VCaP (cell line): ENCODE measurements around the gene EIF2D.

Source experiments
- H3K27ac ChIP-seq: fragments of 450-650 bp; 2 replicates; pipeline ENCODE4 v1.5.1; 2017
- TF ChIP-seq, protein P1 (sequence below): fragments of 450-650 bp; conservative IDR thresholded peaks from 2 replicates; pipeline ENCODE4 v1.5.1; 2017; ENCODE audit warnings: mild to moderate bottlenecking, moderate library complexity

The EIF2D gene

DNA sequence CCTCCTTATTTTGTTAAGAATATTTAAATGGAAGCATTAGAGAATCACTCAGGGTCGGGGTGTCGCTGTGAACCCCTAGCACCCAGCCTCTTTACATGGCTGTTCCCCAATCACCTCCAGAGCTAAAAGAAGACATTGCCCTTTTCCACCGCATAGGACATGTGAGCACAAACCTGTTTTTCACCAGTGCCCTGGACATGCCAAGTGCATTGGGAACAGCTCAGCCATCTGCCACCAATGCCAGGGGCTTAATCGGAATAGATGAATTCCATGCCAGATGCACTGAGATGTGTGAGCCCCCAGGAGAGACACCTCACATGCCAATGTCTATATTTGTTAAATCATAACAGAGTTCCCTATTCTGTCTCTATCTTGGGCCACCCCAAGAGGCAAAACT is 33.3 kb downstream of the EIF2D start:
- no peak overlapping the region for H3K27ac ChIP-seq
- TF ChIP-seq, protein P1, sequence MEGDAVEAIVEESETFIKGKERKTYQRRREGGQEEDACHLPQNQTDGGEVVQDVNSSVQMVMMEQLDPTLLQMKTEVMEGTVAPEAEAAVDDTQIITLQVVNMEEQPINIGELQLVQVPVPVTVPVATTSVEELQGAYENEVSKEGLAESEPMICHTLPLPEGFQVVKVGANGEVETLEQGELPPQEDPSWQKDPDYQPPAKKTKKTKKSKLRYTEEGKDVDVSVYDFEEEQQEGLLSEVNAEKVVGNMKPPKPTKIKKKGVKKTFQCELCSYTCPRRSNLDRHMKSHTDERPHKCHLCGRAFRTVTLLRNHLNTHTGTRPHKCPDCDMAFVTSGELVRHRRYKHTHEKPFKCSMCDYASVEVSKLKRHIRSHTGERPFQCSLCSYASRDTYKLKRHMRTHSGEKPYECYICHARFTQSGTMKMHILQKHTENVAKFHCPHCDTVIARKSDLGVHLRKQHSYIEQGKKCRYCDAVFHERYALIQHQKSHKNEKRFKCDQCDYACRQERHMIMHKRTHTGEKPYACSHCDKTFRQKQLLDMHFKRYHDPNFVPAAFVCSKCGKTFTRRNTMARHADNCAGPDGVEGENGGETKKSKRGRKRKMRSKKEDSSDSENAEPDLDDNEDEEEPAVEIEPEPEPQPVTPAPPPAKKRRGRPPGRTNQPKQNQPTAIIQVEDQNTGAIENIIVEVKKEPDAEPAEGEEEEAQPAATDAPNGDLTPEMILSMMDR: no peak

DNA sequence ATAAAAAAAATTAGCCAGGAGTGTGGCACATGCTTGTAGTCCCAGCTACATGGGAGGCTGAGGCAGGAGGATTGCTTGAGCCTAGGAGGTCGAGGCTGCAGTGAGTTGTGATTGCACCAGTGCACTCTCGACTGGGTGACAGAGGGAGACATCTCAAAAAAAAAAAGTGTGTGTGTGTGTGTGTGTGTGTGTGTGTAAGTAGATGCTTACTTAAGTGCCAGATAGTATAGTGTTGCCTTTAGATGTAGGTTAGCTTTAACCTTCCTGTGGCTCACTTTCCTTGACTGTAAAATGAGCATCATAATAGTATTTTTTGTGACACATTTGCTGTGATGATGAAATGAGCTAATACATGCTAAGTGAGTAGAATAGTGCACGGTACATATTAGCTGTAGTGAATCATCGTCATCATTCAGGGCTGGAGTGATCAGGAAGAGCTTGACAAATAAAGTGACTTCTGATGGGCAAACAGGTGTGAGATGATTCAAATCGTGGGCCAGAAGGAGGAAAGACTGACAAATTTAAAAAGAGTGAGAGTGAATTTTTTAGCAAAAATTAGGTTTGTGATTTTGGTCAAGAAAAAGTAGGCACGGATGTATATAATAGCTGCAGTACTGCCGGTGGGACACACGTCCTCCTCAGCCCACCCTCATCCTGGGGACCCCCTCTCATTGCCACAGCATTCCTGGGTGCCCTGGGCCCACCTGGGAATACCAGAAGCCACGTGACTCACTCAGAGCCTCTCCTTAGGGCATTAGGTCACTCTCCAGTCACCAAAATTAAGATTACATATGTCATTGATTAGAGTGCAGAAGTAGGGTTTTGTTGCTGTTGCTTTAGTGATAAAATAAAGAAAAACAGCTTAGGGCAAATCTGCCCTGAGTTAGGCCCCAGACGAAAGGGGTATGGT is 33.9 kb downstream of the EIF2D start:
- TF ChIP-seq, protein P1: no peak

DNA sequence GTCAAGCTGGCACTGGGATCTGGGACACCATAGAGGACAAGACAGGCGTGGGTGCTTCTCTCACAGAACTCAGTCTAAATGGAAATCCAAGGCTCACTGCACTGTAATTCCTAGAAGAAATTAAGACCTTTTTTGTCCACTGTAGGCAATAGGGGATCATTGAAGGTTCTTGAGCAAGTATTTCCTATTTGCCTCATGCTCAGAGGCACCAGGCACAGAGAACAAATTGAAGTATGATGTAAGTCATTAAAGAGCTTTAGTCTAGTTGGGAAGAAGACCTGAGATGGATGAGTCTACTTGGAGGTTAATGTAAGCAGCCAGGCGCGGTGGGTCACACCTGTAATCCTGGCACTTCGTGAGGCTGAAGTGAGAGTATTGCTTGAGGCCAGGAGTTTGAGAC is 34.6 kb downstream of the EIF2D start:
- TF ChIP-seq, protein P1: no peak

More for the DNA sequence above, 33.9 kb downstream of the EIF2D start:
- H3K27ac ChIP-seq: no peak overlapping the region

DNA sequence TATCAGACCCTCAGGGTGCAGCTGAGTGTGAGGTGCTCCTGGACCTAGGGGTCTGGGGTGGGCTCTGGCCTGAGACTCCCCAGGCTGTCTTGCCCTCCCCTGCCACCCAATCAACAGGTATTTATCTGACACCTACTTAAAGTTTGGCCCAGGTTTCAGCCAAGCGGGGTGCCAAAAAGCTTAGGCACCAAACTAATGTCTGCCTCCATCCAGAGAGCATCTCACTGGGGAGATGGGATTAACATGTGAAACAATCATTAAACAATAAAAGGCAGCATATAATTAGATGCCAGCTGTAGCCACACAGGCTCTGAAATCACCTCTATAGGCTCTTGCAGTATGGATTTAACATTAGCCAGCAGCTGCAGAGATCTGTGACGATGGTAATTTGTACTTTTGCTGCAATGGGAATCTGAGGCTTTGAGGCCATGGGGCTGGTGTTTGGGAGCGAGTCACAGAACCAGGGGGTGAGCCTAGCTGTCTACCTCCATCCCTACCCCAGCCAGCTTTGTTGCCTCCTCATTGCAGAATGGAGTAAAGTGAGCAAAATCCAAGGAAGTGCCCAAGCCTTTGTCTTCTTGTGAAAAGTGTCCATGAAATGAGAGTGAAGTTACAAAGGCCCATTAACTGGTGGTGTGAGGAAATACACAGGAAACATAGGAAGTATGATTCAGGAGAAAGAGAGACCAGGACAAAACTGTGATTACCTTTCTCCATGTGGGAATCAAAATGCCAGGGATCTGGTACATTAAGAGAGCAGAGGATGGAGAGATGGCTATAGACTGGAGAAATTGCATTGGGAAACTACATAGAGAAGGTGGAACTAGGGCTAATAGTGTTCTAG is 36.1 kb downstream of the EIF2D start:
- H3K27ac ChIP-seq: no peak overlapping the region
- TF ChIP-seq, protein P1: no peak

More for the DNA sequence above, 34.6 kb downstream of the EIF2D start:
- no peak overlapping the region for H3K27ac ChIP-seq

DNA sequence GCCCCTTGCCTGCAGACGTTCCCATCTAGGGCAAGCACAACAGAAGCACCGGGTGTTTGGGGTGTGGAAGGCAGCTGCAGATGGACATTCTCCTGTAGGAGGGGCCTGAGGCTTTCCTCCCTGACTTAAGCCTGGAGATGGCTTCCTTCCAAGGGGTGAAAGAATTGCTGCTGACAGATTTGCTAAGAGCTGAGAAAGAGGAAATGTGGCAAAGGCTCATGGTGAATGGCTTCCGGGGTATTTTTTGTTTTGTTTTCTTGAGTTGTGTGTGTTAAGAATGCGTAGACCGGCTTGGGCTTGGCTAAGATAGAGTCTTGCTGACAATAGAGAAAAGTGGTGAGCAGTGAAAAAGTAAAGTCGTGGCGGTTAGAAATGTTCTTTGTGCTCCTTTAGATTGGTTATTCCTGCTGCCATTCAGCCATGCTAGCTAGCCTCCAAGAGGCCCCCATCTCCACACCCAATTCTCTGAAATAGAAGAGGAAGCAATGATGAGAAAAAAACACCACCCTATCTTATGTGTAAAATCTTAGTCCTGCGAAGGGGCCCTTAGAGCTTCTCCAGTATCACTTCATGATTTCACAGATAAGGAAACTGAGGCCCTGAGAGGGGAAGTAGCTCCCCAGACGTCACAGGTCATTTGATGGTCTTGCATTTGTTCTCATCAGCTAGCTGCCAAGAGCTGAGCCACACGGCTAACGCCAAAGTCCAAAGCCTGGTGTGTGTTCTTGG is 36.9 kb downstream of the EIF2D start:
- H3K27ac ChIP-seq: no peak overlapping the region

DNA sequence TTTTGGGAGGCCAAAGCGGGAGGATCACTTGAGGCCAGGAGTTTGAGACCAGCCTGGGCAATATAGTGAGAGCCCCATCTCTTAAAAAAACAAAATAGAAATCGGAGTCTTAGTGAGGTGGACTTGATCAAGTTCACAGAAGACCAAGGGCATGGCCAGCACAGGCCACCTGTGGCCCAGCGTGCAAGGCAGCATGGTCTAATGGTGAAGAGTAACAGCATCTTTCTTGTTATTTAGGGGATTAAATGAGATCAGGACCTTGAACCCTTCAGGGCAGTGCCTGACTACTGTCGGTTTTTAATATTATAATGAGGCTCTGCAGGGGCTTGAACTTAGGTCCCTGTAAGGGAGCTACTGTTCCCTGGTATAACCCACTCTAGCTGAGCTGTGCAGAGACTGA is 38.5 kb downstream of the EIF2D start:
- H3K27ac ChIP-seq: no peak overlapping the region
- TF ChIP-seq, protein P1: no peak

More for the DNA sequence above, 36.9 kb downstream of the EIF2D start:
- TF ChIP-seq, protein P1: no peak
